ENCODE data around the gene CYBC1. TPM values are rescaled to one million over a fixed set of nuclear protein-coding genes. Genes with fewer than 3 reads are reported as not detected.

The CYBC1 gene
- total and polyA plus RNA-seq, 9 of the 15 experiments (the other 6 are each of a cell fraction or from before 2014, with no cell fraction given): 1.3 to 71.8 (median 49.9) TPM

GRCh38 chr17:82497483-82498405 is 47.2 kb upstream of the CYBC1 start (continued):
- 0 out of 2 replicates have a peak, but pooled peaks have one; percentile 12 for TF ChIP-seq ZNF740 (CRISPR knock-in tag; IDR thresholded peaks at IDR 0.05)
- no peak for TF ChIP-seq ZNF740 (tag; IDR thresholded peaks at IDR 0.05)
- 0 out of 2 replicates have a peak, but pooled peaks have one; percentile 47 for TF ChIP-seq ZNF197 (CRISPR knock-in tag; IDR thresholded peaks at IDR 0.05; ENCODE audit: low read depth)
- TF ChIP-seq SMC3 (conservative IDR thresholded peaks at IDR 0.05; ENCODE audit: insufficient read depth, low read depth, low read length): no peak
- TF ChIP-seq EP400 (IDR thresholded peaks at IDR 0.05): no peak
- no peak for TF ChIP-seq ZNF12 (CRISPR knock-in tag; IDR thresholded peaks at IDR 0.05)
- peak; percentile 44; the same call in 1 of the 2 replicates for TF ChIP-seq VEZF1 (CRISPR knock-in tag; IDR thresholded peaks at IDR 0.05)
- TF ChIP-seq SNIP1 (IDR thresholded peaks at IDR 0.05; ENCODE audit: low read depth): no peak
- TF ChIP-seq RBFOX2 (IDR thresholded peaks at IDR 0.05; ENCODE audit: low read depth, low read length): peak; percentile 35; the same call in 1 of the 2 replicates
- 0 out of 4 replicates have a peak, but pooled peaks of 1 of the 2 experiments have one; percentile 9 for TF ChIP-seq SRF (CRISPR knock-in tag; IDR thresholded peaks at IDR 0.05)
- TF ChIP-seq BCL6 (CRISPR knock-in tag; IDR thresholded peaks at IDR 0.05): no peak
- peak; percentile 25; the same call in 1 of the 2 replicates for TF ChIP-seq FOXJ2 (tag; IDR thresholded peaks at IDR 0.05)
- TF ChIP-seq RERE (CRISPR knock-in tag; IDR thresholded peaks at IDR 0.05; ENCODE audit: borderline replicate concordance): no peak
- TF ChIP-seq FOS (IDR thresholded peaks at IDR 0.05; ENCODE audit: extremely low read depth, insufficient read length): no peak
- peak in 1 of 2 experiments; percentile 20; a peak in 1 of 4 replicates for TF ChIP-seq MAZ (CRISPR knock-in tag; conservative IDR thresholded peaks at IDR 0.05 in 1 of 2, IDR thresholded peaks at IDR 0.05 in 1 of 2)

All from K562 (cell line).